Spleen (tissue), 11 donors: ENCODE measurements around the gene TUBB6. TPM values are rescaled to one million over a fixed set of nuclear protein-coding genes. Genes with fewer than 3 reads are reported as not detected.

Source experiments
- DNase-seq: peaks from one replicate; pipeline ENCODE4 v3.0.0-alpha.2; 2020
- H3K27ac ChIP-seq, 8 donors: fragments of 200-600 bp; sonication (generic) in 7 of 8; 1 replicate in 4 of 8; 2 replicates in 4 of 8; pipeline versions ENCODE4 v1.5.0 to v1.8.0; 2016 to 2021; ENCODE audit warnings: inconsistent platforms in 4 of 8, mild to moderate bottlenecking in 4 of 8, moderate library complexity in 1 of 8
- H3K27me3 ChIP-seq, 7 donors: fragments of 200-600 bp; sonication (generic) in 6 of 7; replicated peaks in 1 of 7; 1 replicate in 4 of 7; 2 replicates in 3 of 7; pipeline versions ENCODE4 v1.5.0 to v1.8.0; 2016 to 2021; ENCODE audit warnings: inconsistent platforms in 3 of 7, mild to moderate bottlenecking in 1 of 7
- H3K36me3 ChIP-seq, 6 donors: fragments of 200-600 bp; sonication (generic) in 5 of 6; 1 replicate in 4 of 6; 2 replicates in 2 of 6; pipeline versions ENCODE4 v1.5.0 to v1.8.0; 2016 to 2021; ENCODE audit warnings: inconsistent platforms in 2 of 6
- H3K4me1 ChIP-seq, 6 donors: fragments of 200-600 bp; sonication (generic) in 5 of 6; 1 replicate in 3 of 6; 2 replicates in 3 of 6; pipeline versions ENCODE4 v1.5.0 to v1.8.0; 2016 to 2021; ENCODE audit warnings: inconsistent platforms in 3 of 6
- H3K4me3 ChIP-seq, 8 donors: fragments of 200-600 bp; sonication (generic) in 7 of 8; 1 replicate in 4 of 8; 2 replicates in 4 of 8; pipeline versions ENCODE4 v1.5.0 to v1.8.0; 2016 to 2021; ENCODE audit warnings: inconsistent platforms in 4 of 8, mild to moderate bottlenecking in 4 of 8, moderate library complexity in 2 of 8
- H3K9me3 ChIP-seq, 8 donors: fragments of 200-600 bp; sonication (generic) in 7 of 8; 1 replicate in 4 of 8; 2 replicates in 4 of 8; pipeline versions ENCODE4 v1.5.0 to v1.8.0; 2016 to 2021; ENCODE audit warnings: inconsistent platforms in 4 of 8
- POLR2A ChIP-seq, 3 donors: fragments of 450-650 bp; IDR thresholded peaks; one replicate each; pipeline ENCODE4 v1.5.1; 2017; ENCODE audit warnings: antibody characterized with exemption in 3 of 3, mild to moderate bottlenecking in 1 of 3
- POLR2AphosphoS5 ChIP-seq, 3 donors: sonication (generic); formaldehyde crosslinking; IDR thresholded peaks; one replicate each; pipeline ENCODE4 v1.5.1; 2017; ENCODE audit warnings: antibody characterized with exemption in 3 of 3
- WGBS, 5 donors: extraction: QIAGEN DNeasy Blood & Tissue Kit in 3 of 5; methylation state at CpG; one replicate each; pipeline versions ENCODE4 v1.1.5 to v1.1.7; 2013 to 2018; 5-methylcytosine and 5-hydroxymethylcytosine counted together
- intact Hi-C: fragments of 100-400 bp; cut with DNase I; formaldehyde crosslinking; loops from one replicate; pipeline ENCODE4 v1.15.0; 2023; ENCODE audit warnings: low total_unique reads
- polyA plus RNA-seq, 3 donors: library from polyadenylated mRNA; stranded (reverse); fragments of 200-250 nt; gene quantifications; one replicate each; pipeline ENCODE4 v1.2.1, GENCODE V29; 2013
- total RNA-seq, 7 donors: library from RNA; depleted of rRNA in 3 of 7; stranded (reverse); fragments of >200 nt in 3 of 7; fragmentation: NEBNext Ultra II Directional in 4 of 7; extraction: Animal tissue kit (Norgen Biotek cat#: 25700) in 4 of 7; gene quantifications; one replicate each; pipeline versions ENCODE4 v1.1.0 to v1.2.1, GENCODE V29; 2016 to 2021
- TF ChIP-seq, protein P1 (sequence below), 11 experiments: fragments of 200-600 bp in 7 of 11; fragments of 450-650 bp in 4 of 11; sonication (generic) in 4 of 11; IDR thresholded peaks in 8 of 11; conservative IDR thresholded peaks in 3 of 11; 1 replicate in 7 of 11; 2 replicates in 4 of 11; pipeline versions ENCODE4 v1.4.0 to v1.8.0; 2016 to 2021; ENCODE audit warnings: antibody characterized with exemption in 11 of 11, inconsistent platforms in 4 of 11, mild to moderate bottlenecking in 1 of 11
- donor health status: healthy with polysubstance abuse.
- donor health status: DM: no; HTN: no; CAD: no; lungs with moderate emphysema.
- donor health status: DM: no; HTN: no; CAD: no.
- donor health status: Bipolar disorder and iron deficiency.
- donor health status: healthy.
- donor health status: DM: no; HTN: no; CAD: no.
- donor health status: DM: yes; HTN: yes; CAD: no.

Gene TUBB6
- total and polyA plus RNA-seq, 10 donors = 29.0 to 65.6 (median 40.3) TPM

DNA sequence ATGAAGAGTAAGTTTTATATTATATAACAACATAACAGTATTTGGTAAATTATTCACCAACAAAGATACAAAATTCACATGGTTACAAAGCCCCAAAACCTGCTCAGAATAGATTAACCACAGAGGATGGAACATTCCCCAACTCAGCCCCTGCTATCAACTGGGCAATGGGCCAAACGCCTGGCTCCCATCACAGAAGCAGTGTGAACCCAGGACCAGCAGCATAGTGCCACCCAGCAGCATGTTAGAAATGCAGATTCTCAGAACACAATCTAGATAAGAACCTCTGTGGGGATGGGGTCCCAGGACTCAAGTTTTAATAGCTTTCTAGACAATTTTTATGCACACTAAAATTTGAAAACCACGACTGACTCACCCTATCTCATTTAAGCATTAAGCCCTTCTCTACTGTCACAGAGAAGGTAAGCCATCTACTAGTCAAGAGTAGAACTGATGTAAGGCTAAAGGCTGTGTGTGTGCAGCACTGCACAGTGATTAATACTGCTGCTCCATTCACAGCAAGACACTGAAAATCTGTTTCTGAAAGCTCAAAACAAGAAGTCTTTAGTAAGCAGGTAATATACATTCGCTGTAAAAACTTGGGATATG, 53.8 kb downstream of the TUBB6 start:
- 76 to 92% (median 81%) methylated on average over 3 of the region's 3 CpGs for whole genome bisulfite sequencing, 5 donors
- Histone ChIP-seq H3K4me1 (peaks cover 0 to 17% (median 0%) of the 10 kb centered on the region in 6 donors), H3K4me3 (no peak overlapping the region), H3K36me3 (peaks cover 14 to 100% (median 82%) of the 10 kb centered on the region in 6 donors), H3K27ac (no peak overlapping the region), H3K9me3 (no peaks in the 10 kb centered on the region), H3K27me3 (no peaks in the 10 kb centered on the region)
- DNase-seq = no peak
- intact Hi-C loops = no loop called here
- TF ChIP-seq POLR2A (IDR thresholded peaks at IDR 0.05) (no peak), POLR2AphosphoS5 (IDR thresholded peaks at IDR 0.05) (no peak)
- TF ChIP-seq, protein P1, sequence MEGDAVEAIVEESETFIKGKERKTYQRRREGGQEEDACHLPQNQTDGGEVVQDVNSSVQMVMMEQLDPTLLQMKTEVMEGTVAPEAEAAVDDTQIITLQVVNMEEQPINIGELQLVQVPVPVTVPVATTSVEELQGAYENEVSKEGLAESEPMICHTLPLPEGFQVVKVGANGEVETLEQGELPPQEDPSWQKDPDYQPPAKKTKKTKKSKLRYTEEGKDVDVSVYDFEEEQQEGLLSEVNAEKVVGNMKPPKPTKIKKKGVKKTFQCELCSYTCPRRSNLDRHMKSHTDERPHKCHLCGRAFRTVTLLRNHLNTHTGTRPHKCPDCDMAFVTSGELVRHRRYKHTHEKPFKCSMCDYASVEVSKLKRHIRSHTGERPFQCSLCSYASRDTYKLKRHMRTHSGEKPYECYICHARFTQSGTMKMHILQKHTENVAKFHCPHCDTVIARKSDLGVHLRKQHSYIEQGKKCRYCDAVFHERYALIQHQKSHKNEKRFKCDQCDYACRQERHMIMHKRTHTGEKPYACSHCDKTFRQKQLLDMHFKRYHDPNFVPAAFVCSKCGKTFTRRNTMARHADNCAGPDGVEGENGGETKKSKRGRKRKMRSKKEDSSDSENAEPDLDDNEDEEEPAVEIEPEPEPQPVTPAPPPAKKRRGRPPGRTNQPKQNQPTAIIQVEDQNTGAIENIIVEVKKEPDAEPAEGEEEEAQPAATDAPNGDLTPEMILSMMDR (IDR thresholded peaks at IDR 0.05 in 8 of 11, conservative IDR thresholded peaks at IDR 0.05 in 3 of 11) = no peak

- intact Hi-C loops = no loop called here
- Histone ChIP-seq H3K4me1 (peaks cover 0 to 17% (median 0%) of the 10 kb centered on the region in 6 donors), H3K27me3 (no peaks in the 10 kb centered on the region), H3K9me3 (no peaks in the 10 kb centered on the region), H3K4me3 (no peak overlapping the region), H3K36me3 (peaks cover 14 to 100% (median 83%) of the 10 kb centered on the region in 6 donors), H3K27ac (peak overlapping the region in 1 of 8 donors; percentile 34)
- DNase-seq = no peak
- no peak for TF ChIP-seq POLR2AphosphoS5 (IDR thresholded peaks at IDR 0.05)
- TF ChIP-seq, protein P1 (IDR thresholded peaks at IDR 0.05 in 8 of 11, conservative IDR thresholded peaks at IDR 0.05 in 3 of 11) = no peak
- no peak for TF ChIP-seq POLR2A (IDR thresholded peaks at IDR 0.05)
- WGBS, 5 donors = 72 to 78% (median 77%) methylated on average over 11 of the region's 11 CpGs
Measured at GRCh38 chr18:12362473-12363174, 54.6 kb downstream of the TUBB6 start.

DNA sequence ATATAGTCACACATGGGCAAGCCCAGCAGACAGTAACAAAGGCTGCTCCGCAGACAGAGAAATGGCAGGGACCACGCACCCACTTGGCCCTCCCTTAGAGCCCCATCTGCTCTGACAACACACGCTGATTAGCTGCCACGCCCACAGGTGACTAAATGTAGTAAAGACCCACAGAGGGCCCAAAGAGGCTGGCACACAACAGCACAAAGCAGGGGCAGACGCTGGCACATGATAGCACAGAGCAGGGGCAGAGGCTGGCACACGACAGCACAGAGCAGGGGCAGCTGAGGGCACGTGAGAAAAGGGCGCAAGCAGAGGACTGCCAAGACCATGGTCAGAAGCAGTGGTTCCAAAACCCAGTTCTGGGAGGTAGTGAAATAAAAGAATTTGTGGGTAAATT, 58.3 kb downstream of the TUBB6 start:
- TF ChIP-seq, protein P1 (IDR thresholded peaks at IDR 0.05 in 8 of 11, conservative IDR thresholded peaks at IDR 0.05 in 3 of 11) = no peak
- TF ChIP-seq POLR2AphosphoS5 (IDR thresholded peaks at IDR 0.05) (no peak), POLR2A (IDR thresholded peaks at IDR 0.05) (no peak)
- Histone ChIP-seq H3K4me1 (peaks cover 0 to 22% (median 0%) of the 10 kb centered on the region in 6 donors), H3K36me3 (peaks cover 8 to 97% (median 71%) of the 10 kb centered on the region in 6 donors), H3K27me3 (no peaks in the 10 kb centered on the region), H3K4me3 (no peak overlapping the region), H3K27ac (no peak overlapping the region), H3K9me3 (no peaks in the 10 kb centered on the region)
- no peak for DNase-seq
- intact Hi-C loops = no loop called here
- WGBS, 5 donors = 93 to 98% (median 96%) methylated on average over 8 of the region's 8 CpGs

GRCh38 chr18:12366784-12367183, 58.7 kb downstream of the TUBB6 start:
- TF ChIP-seq POLR2A (IDR thresholded peaks at IDR 0.05) (no peak), POLR2AphosphoS5 (IDR thresholded peaks at IDR 0.05) (no peak)
- TF ChIP-seq, protein P1 (IDR thresholded peaks at IDR 0.05 in 8 of 11, conservative IDR thresholded peaks at IDR 0.05 in 3 of 11) = no peak
- 86 to 95% (median 92%) methylated on average over 5 of the region's 5 CpGs for WGBS, 5 donors
- Histone ChIP-seq H3K9me3 (no peaks in the 10 kb centered on the region), H3K27ac (no peak overlapping the region), H3K4me1 (peaks cover 0 to 20% (median 2%) of the 10 kb centered on the region in 6 donors), H3K4me3 (no peak overlapping the region), H3K36me3 (peaks cover 8 to 93% (median 69%) of the 10 kb centered on the region in 6 donors), H3K27me3 (no peaks in the 10 kb centered on the region)
- intact Hi-C loops = no loop called here
- no peak for DNase-seq
